NCI-H774 (cell line): ENCODE data around the gene GBE1.

ENCODE experiments used
- DNase-seq: peaks from one replicate; lab custom pipeline; 2025; lab: John Stamatoyannopoulos, UW

The GBE1 gene

GRCh38 chr3:81468391-81468790 is 293.1 kb downstream of the GBE1 start:
- no peak for DNase-seq

DNA sequence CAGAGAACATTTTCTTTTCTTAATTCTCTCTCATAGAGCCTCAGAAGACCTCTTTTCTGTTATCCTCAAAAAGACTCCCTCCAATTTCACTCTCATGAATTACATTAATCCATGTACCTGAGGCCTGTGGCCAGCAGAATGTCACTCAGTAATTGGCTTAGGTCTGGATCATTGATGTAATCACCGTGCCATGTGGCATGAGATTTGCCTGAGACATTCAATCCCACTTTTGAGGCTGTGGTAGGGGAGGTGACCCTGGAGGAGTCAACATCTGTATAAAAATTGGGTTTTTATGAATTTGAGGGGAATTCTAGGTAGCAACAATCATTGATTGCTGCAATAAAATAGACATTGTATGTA is 295.3 kb downstream of the GBE1 start:
- no peak for DNase-seq

DNA sequence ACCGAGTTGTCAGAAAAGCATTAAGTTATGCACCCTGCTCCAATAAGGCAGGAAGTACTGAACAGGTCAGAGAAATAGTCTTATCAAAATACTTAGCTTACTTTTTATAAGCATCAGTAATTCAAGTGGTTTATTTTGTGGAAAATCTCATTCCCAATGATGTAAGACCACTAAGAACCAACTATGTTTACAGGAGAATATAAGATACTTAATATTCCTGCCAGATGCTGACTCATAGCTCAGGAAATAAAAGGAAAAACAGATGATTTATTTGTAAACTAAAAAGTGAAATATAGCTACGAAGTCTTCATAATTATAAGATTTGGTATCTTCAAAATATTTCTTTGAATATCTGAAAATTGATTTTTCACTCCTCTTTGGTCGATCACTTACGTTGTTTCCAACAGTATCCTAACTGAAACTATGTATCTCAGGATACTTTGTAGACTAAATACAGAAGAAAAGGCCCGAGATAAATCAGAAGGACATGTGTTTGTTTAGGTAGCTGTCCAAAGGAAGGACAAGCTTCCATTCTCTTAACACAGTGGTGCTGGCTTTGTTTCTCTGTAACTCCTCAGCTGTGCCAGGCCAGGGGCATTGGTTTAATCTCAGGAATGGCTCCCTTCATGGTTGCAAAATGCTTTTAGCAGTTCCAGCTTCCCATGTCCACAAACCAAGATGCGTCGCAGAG is 295.8 kb downstream of the GBE1 start:
- no peak for DNase-seq

DNA sequence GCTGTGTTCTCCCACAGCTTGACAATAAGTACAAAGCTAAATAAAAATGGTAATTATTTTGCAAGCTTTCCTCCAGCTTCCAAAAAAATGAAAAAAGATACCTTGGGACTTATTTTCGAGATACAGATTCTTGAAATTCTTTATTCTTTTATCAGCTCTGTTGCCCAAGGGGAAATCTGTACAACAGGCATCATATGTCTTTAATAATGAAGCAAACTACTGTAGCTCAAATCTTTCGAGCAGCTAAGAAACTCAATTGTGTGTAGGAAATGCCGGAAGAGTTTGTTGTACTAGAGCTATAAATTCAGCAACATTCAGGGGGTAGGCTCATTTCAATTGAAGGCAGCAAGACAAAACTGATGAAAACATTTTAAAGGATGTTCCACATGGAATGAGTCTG is 297.7 kb downstream of the GBE1 start:
- no peak for DNase-seq

DNA sequence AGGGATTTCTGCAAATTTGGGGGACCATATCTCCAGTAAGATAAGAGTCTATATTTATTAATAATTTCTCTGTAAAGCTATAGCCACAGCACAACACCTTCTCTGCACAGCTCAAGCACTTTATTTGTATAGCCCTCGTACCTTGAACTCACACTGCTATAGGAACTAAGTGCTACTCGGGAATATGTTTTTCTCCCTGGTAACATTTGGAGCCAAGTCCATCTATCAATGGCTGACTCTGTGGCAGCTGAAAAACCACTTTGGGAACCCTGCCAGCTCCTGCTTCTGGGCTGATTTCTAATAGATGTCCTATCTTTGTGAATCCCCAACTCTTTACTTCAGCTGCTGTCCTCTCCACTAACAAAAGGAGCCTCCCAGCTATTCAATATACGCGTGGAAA is 298.5 kb downstream of the GBE1 start:
- DNase-seq = no peak

DNA sequence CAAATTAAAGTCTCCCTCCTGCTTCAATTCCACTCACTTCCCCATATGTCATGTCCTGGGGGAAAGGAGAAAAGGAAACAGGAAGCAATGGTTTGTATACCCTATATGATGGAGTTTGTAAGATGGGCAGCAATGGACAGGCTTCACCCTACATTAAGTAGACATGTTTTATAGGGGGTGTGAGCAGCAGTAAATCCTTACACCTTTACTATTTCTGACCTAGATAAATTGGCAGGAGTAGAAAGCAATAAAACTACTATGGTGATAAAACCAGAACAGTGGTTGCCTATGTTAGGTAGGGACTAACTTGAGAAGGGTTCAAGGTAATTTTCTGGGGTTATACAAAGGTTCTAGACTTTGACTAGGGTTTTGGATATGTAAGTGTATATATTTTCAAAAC is 301.7 kb downstream of the GBE1 start:
- DNase-seq = no peak

DNA sequence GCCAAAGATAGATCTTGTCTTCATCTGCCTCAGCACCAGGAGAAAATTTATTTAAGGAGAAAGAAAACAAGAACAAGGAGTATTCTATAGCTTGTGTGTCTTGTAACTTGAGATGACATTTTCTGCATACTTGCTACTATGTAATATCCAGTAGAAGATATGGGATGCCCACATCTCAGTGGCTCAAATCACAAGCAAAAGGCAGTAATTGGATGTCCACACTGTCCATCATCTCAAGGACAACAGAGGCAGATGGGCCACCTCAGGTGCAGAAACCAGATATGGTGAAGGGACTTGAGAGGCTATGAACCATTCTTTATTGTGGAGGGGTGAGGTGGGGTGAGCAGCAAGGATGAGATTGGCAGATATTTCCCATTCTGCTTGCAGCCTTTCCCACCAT is 309.0 kb downstream of the GBE1 start:
- no peak for DNase-seq

DNA sequence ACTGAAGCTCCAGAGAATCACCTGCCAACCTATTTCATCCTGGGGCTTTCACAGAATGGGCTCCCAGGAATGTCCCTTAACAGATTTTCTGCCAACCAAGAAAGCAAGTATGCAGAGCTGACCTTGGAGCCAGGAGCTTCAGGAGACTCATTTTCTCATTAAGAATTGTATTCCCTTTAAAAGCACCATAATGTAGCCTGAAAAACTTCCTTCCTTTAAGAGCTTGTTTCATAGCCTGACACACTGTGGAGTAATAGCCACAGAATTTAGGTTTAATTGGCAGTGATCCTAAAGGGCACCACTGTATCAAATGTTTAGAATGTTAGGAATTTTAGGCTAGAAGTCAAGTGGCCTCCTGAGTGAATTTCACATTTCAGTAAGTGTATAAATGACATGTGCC is 309.8 kb downstream of the GBE1 start:
- DNase-seq = no peak

DNA sequence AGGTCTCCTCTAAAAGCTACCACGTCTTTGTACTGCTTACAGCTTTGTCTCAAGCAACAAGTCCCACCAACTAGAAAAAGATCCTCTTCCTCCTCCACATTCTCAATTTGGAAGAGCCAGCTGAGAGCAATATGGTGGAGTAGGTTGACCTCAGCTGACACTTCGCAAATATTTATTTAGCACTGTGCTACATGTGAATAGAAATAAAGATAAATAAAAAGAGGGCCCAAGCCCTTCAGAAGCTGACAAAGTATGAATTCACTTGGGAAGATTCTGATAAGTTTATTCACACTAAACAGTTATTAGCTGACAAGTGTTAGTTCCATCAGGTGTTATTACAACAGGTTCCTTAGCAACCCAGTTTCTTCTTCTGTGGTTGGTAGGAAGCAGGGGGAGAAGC is 310.3 kb downstream of the GBE1 start:
- no peak for DNase-seq

GRCh38 chr3:81446806-81447205 is 314.6 kb downstream of the GBE1 start:
- no peak for DNase-seq

GRCh38 chr3:81445712-81446111 is 315.7 kb downstream of the GBE1 start:
- DNase-seq = no peak

DNA sequence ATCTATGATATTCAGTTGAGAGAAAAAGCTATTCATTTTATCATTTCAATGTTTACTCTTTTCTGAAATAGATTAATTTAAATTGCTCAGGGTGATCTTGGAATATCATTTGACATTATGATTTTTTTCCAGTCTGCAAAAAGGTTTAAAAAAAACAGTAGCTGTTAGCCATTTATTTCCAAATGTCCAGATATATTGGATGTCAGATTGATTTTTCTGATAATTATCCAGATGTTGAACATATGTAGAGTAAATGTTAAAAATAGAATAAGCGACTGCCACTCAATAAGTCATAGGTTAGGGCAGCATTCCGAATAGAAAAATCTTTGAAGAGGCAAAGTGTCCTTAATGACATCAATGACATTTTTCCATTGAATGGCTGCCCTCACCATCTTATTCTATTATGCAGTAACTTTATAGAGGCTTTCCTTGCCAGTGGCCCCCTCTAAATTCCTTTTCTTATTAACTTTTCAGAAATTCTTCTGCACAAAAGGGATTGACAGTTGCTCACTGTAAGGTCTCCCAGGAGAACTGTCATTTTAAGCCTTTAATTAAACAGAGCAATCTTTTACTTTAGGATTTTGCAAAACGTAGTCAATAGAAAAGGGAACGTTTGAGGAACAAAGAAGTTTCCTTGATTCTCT is 316.5 kb downstream of the GBE1 start:
- DNase-seq = no peak

DNA sequence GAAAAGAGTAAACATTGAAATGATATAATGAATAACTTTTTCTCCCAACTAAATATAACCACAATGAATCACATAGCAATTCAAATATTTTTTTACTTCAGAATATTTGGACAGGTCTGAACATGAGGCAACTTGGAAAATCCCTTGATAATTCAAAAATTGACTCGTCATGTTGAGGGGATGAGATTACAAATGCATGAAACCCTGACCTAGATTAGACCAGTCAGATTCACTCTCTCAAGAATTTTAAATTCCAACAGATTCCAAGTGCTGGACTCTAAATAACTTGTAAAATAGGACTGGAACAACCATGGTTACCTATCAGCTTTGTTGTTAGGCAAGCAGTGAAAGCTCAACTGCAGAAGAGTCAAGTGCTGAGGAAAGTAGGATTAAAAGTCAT is 317.5 kb downstream of the GBE1 start:
- DNase-seq = no peak

GRCh38 chr3:81443457-81443782 is 318.0 kb downstream of the GBE1 start:
- no peak for DNase-seq

- no peak for DNase-seq
Measured at GRCh38 chr3:81442758-81443456, 318.5 kb downstream of the GBE1 start.

GRCh38 chr3:81440661-81441060 is 320.8 kb downstream of the GBE1 start:
- no peak for DNase-seq
